ENCODE measurements around the gene PTPN14.
"Not testable (repeated sequence)": the region's sequence is repeated elsewhere in the genome, so short reads cannot be mapped to it uniquely, and the experiment has no call there.

The PTPN14 gene

DNA sequence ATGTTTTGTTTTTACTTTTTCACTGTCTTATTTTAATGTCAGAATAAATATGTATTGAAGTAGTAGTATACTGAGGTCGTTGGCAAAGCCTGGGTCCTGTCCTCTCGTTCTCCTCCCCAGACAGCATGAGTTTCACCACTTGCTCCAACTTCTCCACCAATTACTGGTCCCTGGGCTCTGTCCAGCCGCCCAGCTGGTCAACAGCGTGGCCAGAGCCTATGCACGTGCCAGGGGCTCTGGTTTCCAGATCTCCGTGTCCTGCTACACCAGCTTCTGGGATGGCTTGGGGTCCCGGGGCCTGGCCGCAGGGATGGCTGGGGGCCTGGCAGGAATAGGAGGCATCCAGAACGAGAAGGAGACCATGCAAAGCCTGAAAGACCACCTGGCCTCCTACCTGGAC, 19.3 kb downstream of the PTPN14 start:
- H3F3A ChIP-seq (ENCODE audit: low read depth) = no peaks in the 10 kb centered on the region
- no peaks in the 10 kb centered on the region for H3K36me3 ChIP-seq (ENCODE audit: insufficient read depth, low read length)
- TF ChIP-seq, protein P1, sequence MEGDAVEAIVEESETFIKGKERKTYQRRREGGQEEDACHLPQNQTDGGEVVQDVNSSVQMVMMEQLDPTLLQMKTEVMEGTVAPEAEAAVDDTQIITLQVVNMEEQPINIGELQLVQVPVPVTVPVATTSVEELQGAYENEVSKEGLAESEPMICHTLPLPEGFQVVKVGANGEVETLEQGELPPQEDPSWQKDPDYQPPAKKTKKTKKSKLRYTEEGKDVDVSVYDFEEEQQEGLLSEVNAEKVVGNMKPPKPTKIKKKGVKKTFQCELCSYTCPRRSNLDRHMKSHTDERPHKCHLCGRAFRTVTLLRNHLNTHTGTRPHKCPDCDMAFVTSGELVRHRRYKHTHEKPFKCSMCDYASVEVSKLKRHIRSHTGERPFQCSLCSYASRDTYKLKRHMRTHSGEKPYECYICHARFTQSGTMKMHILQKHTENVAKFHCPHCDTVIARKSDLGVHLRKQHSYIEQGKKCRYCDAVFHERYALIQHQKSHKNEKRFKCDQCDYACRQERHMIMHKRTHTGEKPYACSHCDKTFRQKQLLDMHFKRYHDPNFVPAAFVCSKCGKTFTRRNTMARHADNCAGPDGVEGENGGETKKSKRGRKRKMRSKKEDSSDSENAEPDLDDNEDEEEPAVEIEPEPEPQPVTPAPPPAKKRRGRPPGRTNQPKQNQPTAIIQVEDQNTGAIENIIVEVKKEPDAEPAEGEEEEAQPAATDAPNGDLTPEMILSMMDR (conservative IDR thresholded peaks at IDR 0.05; ENCODE audit: low read length) = no peak
- TF ChIP-seq EZH2phosphoT487 (IDR thresholded peaks at IDR 0.05; ENCODE audit: borderline replicate concordance) = no peak
- no peak overlapping the region for H3K9ac ChIP-seq (ENCODE audit: low read depth, low read length, poor library complexity, severe bottlenecking)
- H2AFZ ChIP-seq (ENCODE audit: low read length) = no peak overlapping the region
- H4K20me1 ChIP-seq (ENCODE audit: insufficient read depth, low read length, poor library complexity, severe bottlenecking) = no peaks in the 10 kb centered on the region
- no peaks in the 10 kb centered on the region for H3K9me2 ChIP-seq (replicated peaks; ENCODE audit: low read depth, low read length)
- no peaks in the 10 kb centered on the region for H3K27me3 ChIP-seq (ENCODE audit: insufficient read depth, low read length, poor library complexity, severe bottlenecking)
- H3K9me3 ChIP-seq (ENCODE audit: insufficient read depth, low read depth, low read length) = no peaks in the 10 kb centered on the region
- peaks cover 15% of the 10 kb centered on the region; the same call in 1 of the 2 replicates for H3K79me2 ChIP-seq (ENCODE audit: insufficient read depth, low read length)
- H3K4me1 ChIP-seq (ENCODE audit: insufficient read depth, low read length, poor library complexity, severe bottlenecking) = peaks cover 4% of the 10 kb centered on the region
- H3K4me3 ChIP-seq (ENCODE audit: low read length, poor library complexity, severe bottlenecking) = no peak overlapping the region
- H3K4me2 ChIP-seq (ENCODE audit: low read depth, low read length, poor library complexity, severe bottlenecking) = no peak overlapping the region

DNA sequence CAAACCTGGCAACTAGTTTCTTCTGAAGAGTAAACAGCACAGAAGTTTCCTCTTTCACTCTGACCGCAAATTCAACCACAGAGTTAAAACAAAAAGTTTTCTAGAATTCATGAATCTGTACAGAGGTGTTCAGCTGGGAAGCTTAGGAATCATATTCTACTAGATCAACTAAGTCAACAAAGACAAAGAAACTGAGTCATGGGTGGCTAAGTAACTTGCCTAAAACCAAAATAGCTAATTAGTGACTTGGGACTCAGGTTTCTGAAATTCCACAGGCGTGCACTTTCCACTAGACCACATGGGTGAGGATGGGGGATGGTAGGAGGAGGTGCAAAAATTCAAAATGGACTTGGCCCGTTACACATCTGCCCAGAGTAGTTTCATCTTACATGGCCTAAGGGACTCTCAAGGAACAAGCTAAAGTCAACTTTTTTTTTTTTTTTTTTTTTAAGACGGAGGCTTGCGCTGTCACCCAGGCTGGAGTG, 25.8 kb downstream of the PTPN14 start:
- no peak for TF ChIP-seq EZH2phosphoT487 (IDR thresholded peaks at IDR 0.05; ENCODE audit: borderline replicate concordance)
- H3K9me3 ChIP-seq (ENCODE audit: insufficient read depth, low read depth, low read length) = no peaks in the 10 kb centered on the region
- no peaks in the 10 kb centered on the region for H3K9me2 ChIP-seq (replicated peaks; ENCODE audit: low read depth, low read length)
- H2AFZ ChIP-seq (ENCODE audit: low read length) = no peak overlapping the region
- no peaks in the 10 kb centered on the region for H3K27me3 ChIP-seq (ENCODE audit: insufficient read depth, low read length, poor library complexity, severe bottlenecking)
- H3K4me2 ChIP-seq (ENCODE audit: low read depth, low read length, poor library complexity, severe bottlenecking) = no peak overlapping the region
- H3K4me3 ChIP-seq (ENCODE audit: low read length, poor library complexity, severe bottlenecking) = no peak overlapping the region
- H3K79me2 ChIP-seq (ENCODE audit: insufficient read depth, low read length) = peaks cover 17% of the 10 kb centered on the region
- H3K4me1 ChIP-seq (ENCODE audit: insufficient read depth, low read length, poor library complexity, severe bottlenecking) = peaks cover 4% of the 10 kb centered on the region
- no peaks in the 10 kb centered on the region for H3K36me3 ChIP-seq (ENCODE audit: insufficient read depth, low read length)
- H3F3A ChIP-seq (ENCODE audit: low read depth) = no peaks in the 10 kb centered on the region
- H3K9ac ChIP-seq (ENCODE audit: low read depth, low read length, poor library complexity, severe bottlenecking) = no peak overlapping the region
- H4K20me1 ChIP-seq (ENCODE audit: insufficient read depth, low read length, poor library complexity, severe bottlenecking) = no peaks in the 10 kb centered on the region

DNA sequence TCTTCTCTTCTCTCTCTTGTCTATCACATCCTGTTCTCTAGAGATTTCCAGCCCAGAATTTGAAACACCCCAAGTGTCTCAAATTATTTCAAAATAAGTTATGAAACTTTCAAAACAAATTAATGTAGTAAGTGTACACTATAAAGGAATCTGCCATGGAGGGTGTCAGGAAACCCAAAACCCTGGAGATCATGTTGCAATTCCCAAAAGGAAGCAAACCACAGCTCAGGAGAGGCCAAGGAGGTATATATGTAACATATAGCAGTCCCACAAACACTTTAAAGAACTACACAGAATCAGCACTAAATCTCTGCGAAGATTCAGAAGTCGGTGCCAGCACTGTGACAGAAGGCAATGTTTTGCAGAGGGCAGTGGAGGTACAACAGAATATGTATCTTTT, 26.6 kb downstream of the PTPN14 start:
- H3K79me2 ChIP-seq (ENCODE audit: insufficient read depth, low read length) = peaks cover 17% of the 10 kb centered on the region
- no peak overlapping the region for H3K4me2 ChIP-seq (ENCODE audit: low read depth, low read length, poor library complexity, severe bottlenecking)
- no peaks in the 10 kb centered on the region for H4K20me1 ChIP-seq (ENCODE audit: insufficient read depth, low read length, poor library complexity, severe bottlenecking)
- H3K27me3 ChIP-seq (ENCODE audit: insufficient read depth, low read length, poor library complexity, severe bottlenecking) = no peaks in the 10 kb centered on the region
- no peaks in the 10 kb centered on the region for H3K36me3 ChIP-seq (ENCODE audit: insufficient read depth, low read length)
- no peaks in the 10 kb centered on the region for H3F3A ChIP-seq (ENCODE audit: low read depth)
- no peak overlapping the region for H3K9ac ChIP-seq (ENCODE audit: low read depth, low read length, poor library complexity, severe bottlenecking)
- H2AFZ ChIP-seq (ENCODE audit: low read length) = no peak overlapping the region
- TF ChIP-seq, protein P1 (conservative IDR thresholded peaks at IDR 0.05; ENCODE audit: low read length) = no peak
- TF ChIP-seq EZH2phosphoT487 (IDR thresholded peaks at IDR 0.05; ENCODE audit: borderline replicate concordance) = no peak
- H3K9me2 ChIP-seq (replicated peaks; ENCODE audit: low read depth, low read length) = no peaks in the 10 kb centered on the region
- H3K4me1 ChIP-seq (ENCODE audit: insufficient read depth, low read length, poor library complexity, severe bottlenecking) = peaks cover 4% of the 10 kb centered on the region
- no peak overlapping the region for H3K4me3 ChIP-seq (ENCODE audit: low read length, poor library complexity, severe bottlenecking)
- H3K9me3 ChIP-seq (ENCODE audit: insufficient read depth, low read depth, low read length) = no peaks in the 10 kb centered on the region

DNA sequence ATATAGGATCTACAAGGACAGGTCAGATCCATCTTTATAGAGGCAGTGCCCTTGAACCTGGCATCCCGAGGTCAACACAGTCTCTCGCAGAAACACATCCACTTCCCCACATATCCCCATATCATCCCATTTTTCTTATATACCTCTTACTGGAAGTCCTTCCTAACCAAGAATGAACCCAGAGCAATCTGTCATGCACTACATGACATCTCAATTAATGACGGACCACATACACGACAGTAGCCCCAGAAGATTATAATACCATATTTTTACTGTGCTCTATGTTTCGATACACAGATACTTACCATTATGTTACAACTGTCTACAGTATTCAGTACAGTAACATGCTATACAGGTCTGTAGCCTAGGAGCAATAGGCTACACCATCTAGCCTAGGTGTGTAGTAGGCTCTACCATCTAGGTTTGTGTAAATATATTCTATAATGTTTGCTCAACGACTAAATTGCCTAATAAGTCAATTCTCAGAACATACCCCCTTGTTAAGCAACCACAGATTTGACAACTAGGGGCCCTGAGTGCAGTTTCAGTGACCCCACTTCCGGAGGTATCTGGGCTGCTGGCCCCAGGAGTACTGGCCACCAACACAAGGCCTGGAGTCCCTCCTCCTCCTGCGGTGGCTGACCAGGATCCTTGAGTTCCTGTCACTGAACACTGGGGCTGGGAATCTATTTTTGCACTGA, 28.1 kb downstream of the PTPN14 start:
- H3K4me2 ChIP-seq (ENCODE audit: low read depth, low read length, poor library complexity, severe bottlenecking) = no peak overlapping the region
- peaks cover 17% of the 10 kb centered on the region for H3K79me2 ChIP-seq (ENCODE audit: insufficient read depth, low read length)
- no peaks in the 10 kb centered on the region for H3K9me3 ChIP-seq (ENCODE audit: insufficient read depth, low read depth, low read length)

DNA sequence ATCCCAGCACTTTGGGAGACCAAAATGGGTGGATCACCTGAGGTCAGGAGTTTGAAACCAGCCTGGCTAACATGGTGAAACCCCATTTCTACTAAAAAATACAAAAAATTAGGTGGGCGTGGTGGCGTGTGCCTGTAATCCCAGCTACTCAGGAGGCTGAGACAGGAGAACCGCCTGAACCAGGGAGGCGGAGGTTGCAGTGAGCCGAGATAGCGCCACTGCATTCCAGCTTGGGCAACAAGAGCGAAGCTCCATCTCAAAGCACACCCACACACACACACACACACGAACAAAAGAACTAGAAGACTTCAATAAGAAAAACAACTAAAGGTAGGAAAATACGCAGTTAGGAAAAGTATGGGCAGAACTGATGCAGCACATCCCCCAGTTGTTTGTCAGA, 29.9 kb downstream of the PTPN14 start:
- H3K9ac ChIP-seq (ENCODE audit: low read depth, low read length, poor library complexity, severe bottlenecking); H3F3A ChIP-seq (ENCODE audit: low read depth); H3K9me2 ChIP-seq (replicated peaks; ENCODE audit: low read depth, low read length); H3K4me3 ChIP-seq (ENCODE audit: low read length, poor library complexity, severe bottlenecking); H2AFZ ChIP-seq (ENCODE audit: low read length); H3K4me1 ChIP-seq (ENCODE audit: insufficient read depth, low read length, poor library complexity, severe bottlenecking); H3K4me2 ChIP-seq (ENCODE audit: low read depth, low read length, poor library complexity, severe bottlenecking); H3K36me3 ChIP-seq (ENCODE audit: insufficient read depth, low read length); H4K20me1 ChIP-seq (ENCODE audit: insufficient read depth, low read length, poor library complexity, severe bottlenecking); H3K9me3 ChIP-seq (ENCODE audit: insufficient read depth, low read depth, low read length); H3K27me3 ChIP-seq (ENCODE audit: insufficient read depth, low read length, poor library complexity, severe bottlenecking): not testable (repeated sequence)
- H3K79me2 ChIP-seq (ENCODE audit: insufficient read depth, low read length) = peaks cover 24% of the 10 kb centered on the region

More for the DNA sequence above, 28.1 kb downstream of the PTPN14 start:
- no peaks in the 10 kb centered on the region for H3K9me2 ChIP-seq (replicated peaks; ENCODE audit: low read depth, low read length)
- H2AFZ ChIP-seq (ENCODE audit: low read length) = no peak overlapping the region
- no peaks in the 10 kb centered on the region for H3F3A ChIP-seq (ENCODE audit: low read depth)
- H3K4me3 ChIP-seq (ENCODE audit: low read length, poor library complexity, severe bottlenecking) = no peak overlapping the region
- H3K4me1 ChIP-seq (ENCODE audit: insufficient read depth, low read length, poor library complexity, severe bottlenecking) = no peaks in the 10 kb centered on the region
- no peaks in the 10 kb centered on the region for H4K20me1 ChIP-seq (ENCODE audit: insufficient read depth, low read length, poor library complexity, severe bottlenecking)
- TF ChIP-seq, protein P1 (conservative IDR thresholded peaks at IDR 0.05; ENCODE audit: low read length) = no peak
- no peak for TF ChIP-seq EZH2phosphoT487 (IDR thresholded peaks at IDR 0.05; ENCODE audit: borderline replicate concordance)
- H3K36me3 ChIP-seq (ENCODE audit: insufficient read depth, low read length) = no peaks in the 10 kb centered on the region
- H3K9ac ChIP-seq (ENCODE audit: low read depth, low read length, poor library complexity, severe bottlenecking) = no peak overlapping the region
- no peaks in the 10 kb centered on the region for H3K27me3 ChIP-seq (ENCODE audit: insufficient read depth, low read length, poor library complexity, severe bottlenecking)
